ENCODE data around the gene PTPRS. TPM values are rescaled to one million over a fixed set of nuclear protein-coding genes. Genes with fewer than 3 reads are reported as not detected.

The PTPRS gene
- total and polyA plus RNA-seq, 2 of the 8 experiments (the other 6 are each of a cell fraction or from before 2014, with no cell fraction given): 96.8 to 223 TPM

DNA sequence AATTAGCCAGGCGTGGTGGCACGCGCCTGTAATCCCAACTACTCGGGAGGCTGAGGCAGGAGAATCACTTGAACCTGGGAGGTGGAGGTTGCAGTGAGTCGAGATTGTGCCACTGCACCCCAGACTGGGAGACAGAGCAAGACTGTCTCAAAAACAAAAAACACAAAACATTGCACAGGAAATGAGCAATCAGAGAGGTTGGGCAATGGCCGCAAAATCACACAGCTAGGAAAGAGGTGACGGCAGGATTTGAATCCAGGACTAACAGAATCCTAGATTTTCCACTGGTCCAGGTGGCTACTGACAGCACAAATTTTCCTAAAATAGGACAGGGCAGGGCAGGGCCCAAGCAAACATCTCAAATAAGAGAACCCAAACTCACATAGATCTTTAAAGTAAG, 23.3 kb downstream of the PTPRS start:
- Histone ChIP-seq H3K56ac (replicated peaks; ENCODE audit: insufficient read length, low read depth, low read length) (no peak overlapping the region), H3K4me3 (ENCODE audit: extremely low read depth in 1 of 4, insufficient read depth in 2 of 4, low read depth in 3 of 4, low read length in 4 of 4) (no peak overlapping the region), H3K4ac (replicated peaks; ENCODE audit: insufficient read length, low read depth, low read length) (no peak overlapping the region), H2BK12ac (ENCODE audit: low read depth, low read length) (no peak overlapping the region), H3K4me1 (replicated peaks in 1 of 4; ENCODE audit: control insufficient read depth in 3 of 4, insufficient read depth in 4 of 4, low read length in 3 of 4) (peaks cover 0 to 2% (median 0%) of the 10 kb centered on the region in 4 experiments; a peak in 1 of 7 replicates), H2BK120ac (replicated peaks; ENCODE audit: low read depth, low read length) (no peak overlapping the region), H3K23ac (ENCODE audit: insufficient read length) (no peak overlapping the region), H2AK5ac (ENCODE audit: low read depth, low read length) (no peak overlapping the region), H3K9ac (replicated peaks in 1 of 4; ENCODE audit: extremely low read depth in 1 of 4, low read depth in 3 of 4, low read length in 3 of 4) (no peak overlapping the region), H4K91ac (replicated peaks; ENCODE audit: insufficient read length, low read length) (no peak overlapping the region), H3K36me3 (ENCODE audit: control insufficient read depth in 2 of 4, insufficient read depth in 4 of 4, low read length in 3 of 4) (no peaks in the 10 kb centered on the region), H4K5ac (ENCODE audit: insufficient read length, low read depth, low read length) (no peak overlapping the region), H3K79me2 (ENCODE audit: control insufficient read depth in 1 of 2, insufficient read depth in 2 of 2, low read length in 2 of 2) (peaks cover 3 to 74% of the 10 kb centered on the region in 2 experiments; a peak in 3 of 4 replicates), H3K9me3 (ENCODE audit: insufficient read depth in 2 of 2, low read depth in 1 of 2, low read length in 1 of 2) (0 out of 4 replicates have a peak, but pooled peaks cover 0 to 2% of the 10 kb centered on the region in 2 experiments), H2BK5ac (ENCODE audit: low read depth, low read length) (no peak overlapping the region), H2AFZ (ENCODE audit: low read length) (no peak overlapping the region), H4K8ac (ENCODE audit: extremely low read depth, insufficient read depth, low read length) (no peak overlapping the region), H3K14ac (ENCODE audit: insufficient read length) (no peak overlapping the region), H3K23me2 (ENCODE audit: low read depth, low read length) (peaks cover 2% of the 10 kb centered on the region; the same call in 1 of the 2 replicates), H3K4me2 (ENCODE audit: insufficient read depth in 1 of 2, low read depth in 2 of 2, low read length in 2 of 2) (no peak overlapping the region), H3K18ac (ENCODE audit: extremely low read depth, low read length) (no peak overlapping the region), H3K27me3 (replicated peaks in 1 of 4; ENCODE audit: control insufficient read depth in 3 of 4, extremely low read depth in 1 of 4, insufficient read depth in 3 of 4, low read length in 3 of 4) (no peaks in the 10 kb centered on the region), H2BK20ac (ENCODE audit: low read length) (no peak overlapping the region), H3K79me1 (ENCODE audit: low read depth, low read length) (peaks cover 22% of the 10 kb centered on the region), H4K20me1 (replicated peaks in 1 of 2; ENCODE audit: control insufficient read depth in 1 of 2, insufficient read depth in 2 of 2, low read length in 2 of 2) (peaks cover 35 to 45% of the 10 kb centered on the region in 2 experiments), H2BK15ac (ENCODE audit: low read length) (no peak overlapping the region), H3K27ac (ENCODE audit: low read depth, low read length) (no peak overlapping the region)
- 86% methylated on average over 7 of the region's 7 CpGs; no CpG with 5 or more reads in 1 of the 2 experiments for WGBS, 2 experiments (ENCODE audit: extremely low coverage in 1 of 2, insufficient coverage in 1 of 2, insufficient read length in 1 of 2, insufficient replicate concordance in 2 of 2, low coverage in 1 of 2, low lambda C conversion rate in 2 of 2, missing lambda C conversion rate in 1 of 2)
- CTCF ChIA-PET (ENCODE audit: partially characterized antibody): interaction anchor here (1.2 kb wide), 2 partner anchors 10 to 12 kb away, joined by 3 read pairs; no protein-coding TSS in a partner anchor
- POLR2A ChIA-PET (ENCODE audit: partially characterized antibody): interaction anchor here (0.6 to 2.4 kb wide), 2 partner anchors 8 to 112 kb away, joined by 3 to 7 read pairs; no protein-coding TSS in a partner anchor
- FAIRE-seq (no peak), DNase-seq (ENCODE audit: low read depth in 1 of 2, low spot score in 2 of 2) (no peak)
- TF ChIP-seq, protein P1, sequence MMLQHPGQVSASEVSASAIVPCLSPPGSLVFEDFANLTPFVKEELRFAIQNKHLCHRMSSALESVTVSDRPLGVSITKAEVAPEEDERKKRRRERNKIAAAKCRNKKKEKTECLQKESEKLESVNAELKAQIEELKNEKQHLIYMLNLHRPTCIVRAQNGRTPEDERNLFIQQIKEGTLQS (IDR thresholded peaks at IDR 0.05; ENCODE audit: insufficient read depth, low read depth, low read length): no peak
- no peak for TF ChIP-seq NRF1 (IDR thresholded peaks at IDR 0.05; ENCODE audit: low read depth, low read length)
- no peak for TF ChIP-seq RAD21 (IDR thresholded peaks at IDR 0.05 in 1 of 2, conservative IDR thresholded peaks at IDR 0.05 in 1 of 2; ENCODE audit: low read depth in 2 of 2, low read length in 2 of 2)
- no peak for TF ChIP-seq PHF8 (conservative IDR thresholded peaks at IDR 0.05; ENCODE audit: low read depth, low read length)
- no peak for TF ChIP-seq POLR2AphosphoS5 (IDR thresholded peaks at IDR 0.05; ENCODE audit: low read depth, low read length)
- TF ChIP-seq HDAC2 (IDR thresholded peaks at IDR 0.05; ENCODE audit: borderline replicate concordance in 1 of 2, low read depth in 2 of 2, low read length in 2 of 2): no peak
- TF ChIP-seq CBX8 (IDR thresholded peaks at IDR 0.05; ENCODE audit: borderline replicate concordance, low read depth, low read length): no peak
- TF ChIP-seq, protein P2, sequence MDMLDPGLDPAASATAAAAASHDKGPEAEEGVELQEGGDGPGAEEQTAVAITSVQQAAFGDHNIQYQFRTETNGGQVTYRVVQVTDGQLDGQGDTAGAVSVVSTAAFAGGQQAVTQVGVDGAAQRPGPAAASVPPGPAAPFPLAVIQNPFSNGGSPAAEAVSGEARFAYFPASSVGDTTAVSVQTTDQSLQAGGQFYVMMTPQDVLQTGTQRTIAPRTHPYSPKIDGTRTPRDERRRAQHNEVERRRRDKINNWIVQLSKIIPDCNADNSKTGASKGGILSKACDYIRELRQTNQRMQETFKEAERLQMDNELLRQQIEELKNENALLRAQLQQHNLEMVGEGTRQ (IDR thresholded peaks at IDR 0.05; ENCODE audit: low read length): no peak
- TF ChIP-seq ZNF274 (IDR thresholded peaks at IDR 0.05; ENCODE audit: borderline replicate concordance, extremely low read depth, low read length): no peak

Measured in H1 (cell line).